PFSK-1 (cell line): ENCODE data around the gene MMD.

Experiments used
- FOXP2 ChIP-seq: optimal IDR thresholded peaks from 2 replicates; pipeline ENCODE3; 2011; ENCODE audit warnings: borderline replicate concordance, control low read depth, inconsistent platforms; ENCODE audit not compliant: insufficient read depth; ENCODE audit errors: extremely low read length, extremely low read depth
- POLR2AphosphoS5 ChIP-seq: IDR thresholded peaks from 2 replicates; pipeline ENCODE4 v1.6.1; 2012; ENCODE audit warnings: low read depth, mild to moderate bottlenecking, control low read depth, low read length, moderate library complexity
- SIN3A ChIP-seq: IDR thresholded peaks from 2 replicates; pipeline ENCODE4 v1.6.1; 2012; ENCODE audit warnings: mild to moderate bottlenecking, low read length, moderate library complexity, borderline replicate concordance; ENCODE audit not compliant: insufficient read depth
- TAF1 ChIP-seq: IDR thresholded peaks from 2 replicates; pipeline ENCODE4 v1.6.1; 2012; ENCODE audit warnings: low read length, control low read depth, borderline replicate concordance; ENCODE audit not compliant: insufficient read depth
- TF ChIP-seq, protein P1 (sequence below), 2 experiments: IDR thresholded peaks; 2 replicates each; pipeline versions ENCODE4 v1.6.1 to v1.8.0; 2011 to 2012; ENCODE audit warnings: low read depth in 2 of 2, low read length in 2 of 2, control low read depth in 1 of 2, inconsistent platforms in 1 of 2, mild to moderate bottlenecking in 1 of 2, moderate library complexity in 1 of 2; ENCODE audit not compliant: insufficient read depth in 1 of 2

Gene MMD

GRCh38 chr17:55344514-55344997, 77.1 kb downstream of the MMD start:
- TF ChIP-seq TAF1: no peak
- TF ChIP-seq FOXP2: no peak

GRCh38 chr17:55343900-55344513, 77.6 kb downstream of the MMD start:
- TF ChIP-seq TAF1 (no peak), SIN3A (no peak), POLR2AphosphoS5 (no peak), FOXP2 (no peak)
- TF ChIP-seq, protein P1, sequence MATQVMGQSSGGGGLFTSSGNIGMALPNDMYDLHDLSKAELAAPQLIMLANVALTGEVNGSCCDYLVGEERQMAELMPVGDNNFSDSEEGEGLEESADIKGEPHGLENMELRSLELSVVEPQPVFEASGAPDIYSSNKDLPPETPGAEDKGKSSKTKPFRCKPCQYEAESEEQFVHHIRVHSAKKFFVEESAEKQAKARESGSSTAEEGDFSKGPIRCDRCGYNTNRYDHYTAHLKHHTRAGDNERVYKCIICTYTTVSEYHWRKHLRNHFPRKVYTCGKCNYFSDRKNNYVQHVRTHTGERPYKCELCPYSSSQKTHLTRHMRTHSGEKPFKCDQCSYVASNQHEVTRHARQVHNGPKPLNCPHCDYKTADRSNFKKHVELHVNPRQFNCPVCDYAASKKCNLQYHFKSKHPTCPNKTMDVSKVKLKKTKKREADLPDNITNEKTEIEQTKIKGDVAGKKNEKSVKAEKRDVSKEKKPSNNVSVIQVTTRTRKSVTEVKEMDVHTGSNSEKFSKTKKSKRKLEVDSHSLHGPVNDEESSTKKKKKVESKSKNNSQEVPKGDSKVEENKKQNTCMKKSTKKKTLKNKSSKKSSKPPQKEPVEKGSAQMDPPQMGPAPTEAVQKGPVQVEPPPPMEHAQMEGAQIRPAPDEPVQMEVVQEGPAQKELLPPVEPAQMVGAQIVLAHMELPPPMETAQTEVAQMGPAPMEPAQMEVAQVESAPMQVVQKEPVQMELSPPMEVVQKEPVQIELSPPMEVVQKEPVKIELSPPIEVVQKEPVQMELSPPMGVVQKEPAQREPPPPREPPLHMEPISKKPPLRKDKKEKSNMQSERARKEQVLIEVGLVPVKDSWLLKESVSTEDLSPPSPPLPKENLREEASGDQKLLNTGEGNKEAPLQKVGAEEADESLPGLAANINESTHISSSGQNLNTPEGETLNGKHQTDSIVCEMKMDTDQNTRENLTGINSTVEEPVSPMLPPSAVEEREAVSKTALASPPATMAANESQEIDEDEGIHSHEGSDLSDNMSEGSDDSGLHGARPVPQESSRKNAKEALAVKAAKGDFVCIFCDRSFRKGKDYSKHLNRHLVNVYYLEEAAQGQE (IDR thresholded peaks at IDR 0.05; ENCODE audit: insufficient read depth in 1 of 2, low read depth in 2 of 2, low read length in 2 of 2): no peak

GRCh38 chr17:55342800-55343585, 78.6 kb downstream of the MMD start:
- TF ChIP-seq FOXP2: no peak
- no peak for TF ChIP-seq SIN3A
- TF ChIP-seq, protein P1 (IDR thresholded peaks at IDR 0.05; ENCODE audit: insufficient read depth in 1 of 2, low read depth in 2 of 2, low read length in 2 of 2): no peak
- no peak for TF ChIP-seq TAF1
- TF ChIP-seq POLR2AphosphoS5: no peak
